Heart left ventricle (tissue), 13 donors: Measurements from ENCODE around the gene TRRAP.

Source experiments
- POLR2A ChIP-seq, 2 donors: fragments of 450-650 bp; IDR thresholded peaks; one replicate each; pipeline ENCODE4 v1.6.1; 2017; ENCODE audit warnings: antibody characterized with exemption in 2 of 2, mild to moderate bottlenecking in 2 of 2, moderate library complexity in 2 of 2
- TF ChIP-seq, protein P1 (sequence below), 12 donors: fragments of 200-600 bp; sonication (generic) in 4 of 12; IDR thresholded peaks; one replicate each; pipeline versions ENCODE4 v1.5.0 to v1.8.0; 2018 to 2022; ENCODE audit warnings: antibody characterized with exemption in 12 of 12, mild to moderate bottlenecking in 5 of 12
- donor health status: ischemic (EF 13 %, LVEDD 7.1; RV severe dilation, severe dysfunction).
- donor health status: DM: no; HTN: yes; CAD: no.
- donor health status: DM: no; HTN: no; CAD: no.
- donor health status: ischemic (EF 25% LVEDD 6.9; RV normal size, moderate dysfunction).
- donor health status: ischemic (EF 25% LVEDD 5.7; RV mildly dilated, moderate dysfunction).
- donor health status: ischemic (EF 35%, LVEDD 5.7; RV mildly dilated, moderate dysfunction).
- donor health status: nonischemic (EF 11% LVEDD 7.7; RV severe dilation, severe dysfunction).
- donor health status: DM: yes; HTN: yes; CAD: no.
- donor health status: PGD.
- donor health status: ischemic (EF 29% LVEDD 5.4; RV normal size, mild dysfunction).
- donor health status: nonischemic (EF 23%, LVEDD 6.1; RV moderate dilation, normal function).

DNA sequence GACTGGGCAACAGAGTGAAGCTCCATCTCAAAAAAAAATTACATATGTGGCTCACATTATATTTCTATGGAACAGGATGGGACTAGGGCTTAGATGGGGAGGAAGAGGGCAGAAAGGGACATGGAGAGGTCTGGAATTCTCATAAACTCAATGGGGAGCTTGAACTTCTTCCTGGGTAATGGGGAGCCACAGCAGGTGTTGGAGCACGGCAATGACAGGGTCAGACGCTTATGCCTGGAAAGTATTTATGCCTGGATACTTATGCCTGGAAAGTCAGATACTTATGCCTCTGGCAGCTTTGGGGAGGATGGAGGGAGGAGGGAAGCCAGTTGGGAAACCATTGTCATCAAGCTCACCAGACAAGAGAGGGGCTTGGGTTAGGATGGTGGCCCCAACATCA, 45.3 kb upstream of the TRRAP start:
- no peak for TF ChIP-seq POLR2A (IDR thresholded peaks at IDR 0.05)
- TF ChIP-seq, protein P1, sequence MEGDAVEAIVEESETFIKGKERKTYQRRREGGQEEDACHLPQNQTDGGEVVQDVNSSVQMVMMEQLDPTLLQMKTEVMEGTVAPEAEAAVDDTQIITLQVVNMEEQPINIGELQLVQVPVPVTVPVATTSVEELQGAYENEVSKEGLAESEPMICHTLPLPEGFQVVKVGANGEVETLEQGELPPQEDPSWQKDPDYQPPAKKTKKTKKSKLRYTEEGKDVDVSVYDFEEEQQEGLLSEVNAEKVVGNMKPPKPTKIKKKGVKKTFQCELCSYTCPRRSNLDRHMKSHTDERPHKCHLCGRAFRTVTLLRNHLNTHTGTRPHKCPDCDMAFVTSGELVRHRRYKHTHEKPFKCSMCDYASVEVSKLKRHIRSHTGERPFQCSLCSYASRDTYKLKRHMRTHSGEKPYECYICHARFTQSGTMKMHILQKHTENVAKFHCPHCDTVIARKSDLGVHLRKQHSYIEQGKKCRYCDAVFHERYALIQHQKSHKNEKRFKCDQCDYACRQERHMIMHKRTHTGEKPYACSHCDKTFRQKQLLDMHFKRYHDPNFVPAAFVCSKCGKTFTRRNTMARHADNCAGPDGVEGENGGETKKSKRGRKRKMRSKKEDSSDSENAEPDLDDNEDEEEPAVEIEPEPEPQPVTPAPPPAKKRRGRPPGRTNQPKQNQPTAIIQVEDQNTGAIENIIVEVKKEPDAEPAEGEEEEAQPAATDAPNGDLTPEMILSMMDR (IDR thresholded peaks at IDR 0.05), result no peak
